ENCODE results near the gene ZEB2. TPM values are rescaled to one million over a fixed set of nuclear protein-coding genes. Genes with fewer than 3 reads are reported as not detected.

ZEB2 gene
- total and polyA plus RNA-seq, 10 of the 15 experiments (the other 5 are each of a cell fraction or from before 2014, with no cell fraction given) = 0.14 to 3.2 (median 0.84) TPM

DNA sequence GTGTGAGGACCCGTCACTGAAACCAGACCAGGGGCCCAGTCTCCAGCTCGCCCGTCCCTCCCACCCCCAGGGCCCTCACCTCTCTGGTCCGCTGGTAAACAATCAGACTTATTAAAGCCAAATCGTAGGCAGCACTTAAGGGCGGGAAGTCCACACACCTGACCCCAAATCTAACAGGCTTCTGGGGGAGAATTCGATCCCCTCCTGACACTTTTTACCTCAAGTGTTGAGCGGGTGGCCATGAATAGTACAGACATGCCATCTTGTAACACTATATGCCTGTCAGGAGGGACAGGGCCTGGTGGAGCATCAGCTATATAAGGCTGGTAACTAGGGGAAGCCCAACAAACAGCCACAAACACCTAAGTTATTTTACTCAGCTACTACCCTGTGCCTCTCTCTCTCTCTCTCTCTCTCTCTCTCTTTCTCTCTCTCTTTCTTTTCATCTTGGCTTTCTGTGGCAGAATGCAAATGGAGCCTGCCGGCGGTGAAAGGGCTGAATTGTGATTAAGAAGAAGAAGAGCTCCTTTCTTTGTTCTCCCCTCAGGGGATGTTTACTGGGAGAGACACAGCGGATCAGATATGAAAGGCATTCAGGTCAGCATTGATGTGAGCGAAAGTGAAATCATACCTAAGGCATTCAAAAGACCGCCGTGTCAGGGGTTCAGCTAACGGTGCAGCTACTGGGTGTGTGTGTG is 9.5 kb downstream of the ZEB2 start:
- CTCF ChIA-PET = interaction anchor here (1.0 to 1.8 kb wide), 2 partner anchors 61 to 348 kb away, joined by 3 to 5 read pairs; no protein-coding TSS in a partner anchor
- TF ChIP-seq KAT2A (conservative IDR thresholded peaks at IDR 0.05; ENCODE audit: control insufficient read depth, low read depth, low read length) (no peak), HDAC2 (IDR thresholded peaks at IDR 0.05) (no peak), SIN3A (IDR thresholded peaks at IDR 0.05; ENCODE audit: low read depth, low read length) (no peak), JUNB (IDR thresholded peaks at IDR 0.05) (no peak), TCF7 (IDR thresholded peaks at IDR 0.05; ENCODE audit: borderline replicate concordance) (peak; percentile 68; the same call in 1 of the 2 replicates), TARDBP (IDR thresholded peaks at IDR 0.05; ENCODE audit: borderline replicate concordance) (no peak), HDGF (IDR thresholded peaks at IDR 0.05) (no peak), CHD2 (IDR thresholded peaks at IDR 0.05; ENCODE audit: borderline replicate concordance, low read depth, low read length) (no peak), MTA2 (IDR thresholded peaks at IDR 0.05; ENCODE audit: low read depth) (peak; percentile 49; the same call in 1 of the 2 replicates), NRF1 (conservative IDR thresholded peaks at IDR 0.05; ENCODE audit: low read depth, low read length) (no peak), ETV6 (conservative IDR thresholded peaks at IDR 0.05 in 1 of 2, IDR thresholded peaks at IDR 0.05 in 1 of 2; ENCODE audit: borderline replicate concordance in 1 of 2, low read depth in 1 of 2) (no peak)
- TF ChIP-seq, protein P1, sequence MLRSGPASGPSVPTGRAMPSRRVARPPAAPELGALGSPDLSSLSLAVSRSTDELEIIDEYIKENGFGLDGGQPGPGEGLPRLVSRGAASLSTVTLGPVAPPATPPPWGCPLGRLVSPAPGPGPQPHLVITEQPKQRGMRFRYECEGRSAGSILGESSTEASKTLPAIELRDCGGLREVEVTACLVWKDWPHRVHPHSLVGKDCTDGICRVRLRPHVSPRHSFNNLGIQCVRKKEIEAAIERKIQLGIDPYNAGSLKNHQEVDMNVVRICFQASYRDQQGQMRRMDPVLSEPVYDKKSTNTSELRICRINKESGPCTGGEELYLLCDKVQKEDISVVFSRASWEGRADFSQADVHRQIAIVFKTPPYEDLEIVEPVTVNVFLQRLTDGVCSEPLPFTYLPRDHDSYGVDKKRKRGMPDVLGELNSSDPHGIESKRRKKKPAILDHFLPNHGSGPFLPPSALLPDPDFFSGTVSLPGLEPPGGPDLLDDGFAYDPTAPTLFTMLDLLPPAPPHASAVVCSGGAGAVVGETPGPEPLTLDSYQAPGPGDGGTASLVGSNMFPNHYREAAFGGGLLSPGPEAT (IDR thresholded peaks at IDR 0.05; ENCODE audit: low read depth) = peak; percentile 49; the same call in 1 of the 2 replicates
- TF ChIP-seq, protein P2, sequence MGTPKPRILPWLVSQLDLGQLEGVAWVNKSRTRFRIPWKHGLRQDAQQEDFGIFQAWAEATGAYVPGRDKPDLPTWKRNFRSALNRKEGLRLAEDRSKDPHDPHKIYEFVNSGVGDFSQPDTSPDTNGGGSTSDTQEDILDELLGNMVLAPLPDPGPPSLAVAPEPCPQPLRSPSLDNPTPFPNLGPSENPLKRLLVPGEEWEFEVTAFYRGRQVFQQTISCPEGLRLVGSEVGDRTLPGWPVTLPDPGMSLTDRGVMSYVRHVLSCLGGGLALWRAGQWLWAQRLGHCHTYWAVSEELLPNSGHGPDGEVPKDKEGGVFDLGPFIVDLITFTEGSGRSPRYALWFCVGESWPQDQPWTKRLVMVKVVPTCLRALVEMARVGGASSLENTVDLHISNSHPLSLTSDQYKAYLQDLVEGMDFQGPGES (IDR thresholded peaks at IDR 0.05) = no peak
- TF ChIP-seq, protein P3, sequence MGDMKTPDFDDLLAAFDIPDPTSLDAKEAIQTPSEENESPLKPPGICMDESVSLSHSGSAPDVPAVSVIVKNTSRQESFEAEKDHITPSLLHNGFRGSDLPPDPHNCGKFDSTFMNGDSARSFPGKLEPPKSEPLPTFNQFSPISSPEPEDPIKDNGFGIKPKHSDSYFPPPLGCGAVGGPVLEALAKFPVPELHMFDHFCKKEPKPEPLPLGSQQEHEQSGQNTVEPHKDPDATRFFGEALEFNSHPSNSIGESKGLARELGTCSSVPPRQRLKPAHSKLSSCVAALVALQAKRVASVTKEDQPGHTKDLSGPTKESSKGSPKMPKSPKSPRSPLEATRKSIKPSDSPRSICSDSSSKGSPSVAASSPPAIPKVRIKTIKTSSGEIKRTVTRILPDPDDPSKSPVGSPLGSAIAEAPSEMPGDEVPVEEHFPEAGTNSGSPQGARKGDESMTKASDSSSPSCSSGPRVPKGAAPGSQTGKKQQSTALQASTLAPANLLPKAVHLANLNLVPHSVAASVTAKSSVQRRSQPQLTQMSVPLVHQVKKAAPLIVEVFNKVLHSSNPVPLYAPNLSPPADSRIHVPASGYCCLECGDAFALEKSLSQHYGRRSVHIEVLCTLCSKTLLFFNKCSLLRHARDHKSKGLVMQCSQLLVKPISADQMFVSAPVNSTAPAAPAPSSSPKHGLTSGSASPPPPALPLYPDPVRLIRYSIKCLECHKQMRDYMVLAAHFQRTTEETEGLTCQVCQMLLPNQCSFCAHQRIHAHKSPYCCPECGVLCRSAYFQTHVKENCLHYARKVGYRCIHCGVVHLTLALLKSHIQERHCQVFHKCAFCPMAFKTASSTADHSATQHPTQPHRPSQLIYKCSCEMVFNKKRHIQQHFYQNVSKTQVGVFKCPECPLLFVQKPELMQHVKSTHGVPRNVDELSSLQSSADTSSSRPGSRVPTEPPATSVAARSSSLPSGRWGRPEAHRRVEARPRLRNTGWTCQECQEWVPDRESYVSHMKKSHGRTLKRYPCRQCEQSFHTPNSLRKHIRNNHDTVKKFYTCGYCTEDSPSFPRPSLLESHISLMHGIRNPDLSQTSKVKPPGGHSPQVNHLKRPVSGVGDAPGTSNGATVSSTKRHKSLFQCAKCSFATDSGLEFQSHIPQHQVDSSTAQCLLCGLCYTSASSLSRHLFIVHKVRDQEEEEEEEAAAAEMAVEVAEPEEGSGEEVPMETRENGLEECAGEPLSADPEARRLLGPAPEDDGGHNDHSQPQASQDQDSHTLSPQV (IDR thresholded peaks at IDR 0.05) = no peak
- TF ChIP-seq, protein P4, sequence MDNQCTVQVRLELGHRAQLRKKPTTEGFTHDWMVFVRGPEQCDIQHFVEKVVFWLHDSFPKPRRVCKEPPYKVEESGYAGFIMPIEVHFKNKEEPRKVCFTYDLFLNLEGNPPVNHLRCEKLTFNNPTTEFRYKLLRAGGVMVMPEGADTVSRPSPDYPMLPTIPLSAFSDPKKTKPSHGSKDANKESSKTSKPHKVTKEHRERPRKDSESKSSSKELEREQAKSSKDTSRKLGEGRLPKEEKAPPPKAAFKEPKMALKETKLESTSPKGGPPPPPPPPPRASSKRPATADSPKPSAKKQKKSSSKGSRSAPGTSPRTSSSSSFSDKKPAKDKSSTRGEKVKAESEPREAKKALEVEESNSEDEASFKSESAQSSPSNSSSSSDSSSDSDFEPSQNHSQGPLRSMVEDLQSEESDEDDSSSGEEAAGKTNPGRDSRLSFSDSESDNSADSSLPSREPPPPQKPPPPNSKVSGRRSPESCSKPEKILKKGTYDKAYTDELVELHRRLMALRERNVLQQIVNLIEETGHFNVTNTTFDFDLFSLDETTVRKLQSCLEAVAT (IDR thresholded peaks at IDR 0.05) = no peak

More for the DNA sequence above, 9.5 kb downstream of the ZEB2 start:
- Histone ChIP-seq H3K27me3 (replicated peaks in 1 of 2; ENCODE audit: control insufficient read depth in 2 of 2, insufficient read depth in 2 of 2, low read length in 1 of 2) (peaks cover 6 to 47% of the 10 kb centered on the region in 2 experiments), H3K4me1 (ENCODE audit: control insufficient read depth, insufficient read depth, low read length) (no peaks in the 10 kb centered on the region), H3K4me3 (no peak overlapping the region), H4K20me1 (ENCODE audit: control insufficient read depth, insufficient read depth) (0 out of 2 replicates have a peak, but pooled peaks cover 4% of the 10 kb centered on the region), H3K9ac (ENCODE audit: control insufficient read depth, insufficient read depth, low read length) (no peak overlapping the region), H3K9me3 (replicated peaks; ENCODE audit: control insufficient read depth, insufficient read depth, low read length) (no peaks in the 10 kb centered on the region), H3K79me2 (ENCODE audit: control insufficient read depth, insufficient read depth, low read length) (no peaks in the 10 kb centered on the region), H3K36me3 (ENCODE audit: control insufficient read depth in 2 of 2, insufficient read depth in 2 of 2, low read length in 1 of 2) (no peaks in the 10 kb centered on the region), H2AFZ (ENCODE audit: control insufficient read depth, low read depth, low read length) (no peak overlapping the region), H3K27ac (ENCODE audit: control insufficient read depth, insufficient read depth) (no peak overlapping the region), H3K4me2 (ENCODE audit: control insufficient read depth, insufficient read depth) (peak overlapping the region; percentile 12; the same call in 1 of the 2 replicates)
- BruUV-seq (replicated peaks) = no TSS peak
- FAIRE-seq = no peak
- DNase-seq (ENCODE audit: low read depth, low spot score) = peak; percentile 19
- ChIA-PET POLR2A (no interaction called here), RAD21 (ENCODE audit: unreplicated experiment) (interaction anchor here (1.5 kb wide), 1 partner anchor 178 kb away, joined by 4 read pairs; a partner anchor contains a TSS), SMC1A (ENCODE audit: uncharacterized antibody, unreplicated experiment) (interaction anchor here (0.6 to 1.3 kb wide), 4 partner anchors 11 to 412 kb away, joined by 3 read pairs; no protein-coding TSS in a partner anchor)
- in situ Hi-C loops (cut with MboI) = no loop called here
- ATAC-seq = peak; percentile 91
- intact Hi-C loops (cut with micrococcal nuclease; ENCODE audit: unreplicated experiment) = loop anchor here (10.0 kb wide), 1 partner anchor 346 kb away; no protein-coding TSS in a partner anchor
- WGBS (ENCODE audit: insufficient coverage, insufficient replicate concordance, low lambda C conversion rate, missing lambda C conversion rate) = 25% methylated on average over 15 of the region's 15 CpGs

All from GM12878 (cell line).